ENCODE data around the gene PIN1.
"Not testable (repeated sequence)": the region's sequence is repeated elsewhere in the genome, so short reads cannot be mapped to it uniquely, and the experiment has no call there.

PIN1 gene

DNA sequence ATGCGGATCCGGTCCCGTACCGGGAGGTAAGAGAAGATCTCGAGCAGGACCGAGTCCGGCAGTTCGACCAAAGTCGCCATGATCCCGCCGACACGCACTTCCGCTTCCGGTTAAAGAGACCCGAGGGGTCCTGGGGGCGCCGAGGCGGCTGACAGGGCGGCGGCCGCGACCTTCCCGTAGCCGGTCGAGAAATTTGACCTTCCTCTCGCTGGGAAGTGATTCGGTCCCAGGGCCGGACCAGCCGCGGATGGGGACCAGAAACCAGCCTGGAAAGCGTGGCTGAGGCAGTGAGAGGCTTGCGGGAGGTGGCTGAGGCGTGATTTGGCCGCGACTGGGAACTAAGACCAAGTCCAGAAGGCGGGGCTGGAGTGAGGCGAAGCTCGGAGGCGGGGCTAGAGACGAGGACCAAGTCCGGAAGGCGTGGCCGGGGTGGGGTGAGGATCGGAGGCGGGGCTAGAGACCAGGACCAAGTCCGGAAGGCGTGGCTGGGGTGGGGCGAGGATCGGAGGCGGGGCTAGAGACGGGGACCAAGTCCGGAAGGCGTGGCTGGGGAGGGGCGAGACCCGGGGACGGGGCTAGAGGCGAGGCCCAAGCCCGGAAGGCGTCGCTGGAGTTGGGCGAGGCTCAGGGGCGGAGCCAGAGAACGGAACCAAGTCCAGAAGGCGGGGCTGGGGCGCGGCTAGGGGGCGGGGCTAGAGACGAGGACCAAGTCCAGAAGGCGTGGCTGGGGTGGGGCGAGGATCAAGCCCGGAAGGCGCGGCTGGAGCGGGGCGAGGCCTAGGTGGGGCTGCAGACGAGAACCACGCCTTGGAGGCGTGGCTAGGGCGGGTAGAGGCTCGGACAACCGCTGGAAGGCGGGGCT is 16.2 kb upstream of the PIN1 start, which contains the start of gene FBXL12:
Gene FBXL12, minus strand, starts transcription at position 346 of the 862 bp plus-strand sequence. Its CDS starts 266 bp downstream, at position 80.
- peak; percentile 100 for DNase-seq (ENCODE audit: low spot score)

DNA sequence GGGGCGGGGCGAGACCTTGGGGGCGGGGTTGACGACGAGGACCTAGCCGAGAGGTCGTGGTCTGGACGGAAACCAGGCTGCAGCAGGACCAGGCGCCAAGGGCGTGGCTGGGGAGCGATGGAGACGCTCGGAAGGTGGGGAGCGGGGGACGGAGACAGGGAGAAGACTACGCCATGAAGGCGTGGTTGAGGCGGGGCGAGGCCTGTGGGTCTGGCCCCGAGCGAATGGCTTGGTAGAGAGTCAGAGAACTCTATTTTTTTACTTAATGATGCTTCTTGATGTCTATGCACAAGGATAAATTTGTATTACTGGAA is 15.6 kb upstream of the PIN1 start:
- DNase-seq (ENCODE audit: low spot score): no peak

DNA sequence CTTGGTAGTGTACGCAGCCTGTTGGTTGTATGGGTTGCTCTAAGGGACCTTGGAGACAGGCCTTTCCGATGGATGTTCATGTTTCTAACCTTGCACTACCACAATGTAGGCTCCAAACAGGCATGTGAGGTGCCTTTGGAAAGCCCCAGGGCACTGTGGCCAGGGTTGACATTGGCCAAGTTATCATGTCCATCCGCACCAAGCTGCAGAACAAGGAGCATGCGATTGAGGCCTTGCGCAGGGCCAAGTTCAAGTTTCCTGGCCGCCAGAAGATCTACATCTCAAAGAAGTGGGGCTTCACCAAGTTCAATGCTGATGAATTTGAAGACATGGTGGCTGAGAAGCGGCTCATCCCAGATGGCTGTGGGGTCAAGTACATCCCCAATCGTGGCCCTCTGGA is 15.1 kb upstream of the PIN1 start:
- not testable (repeated sequence) for DNase-seq (ENCODE audit: low spot score)

DNA sequence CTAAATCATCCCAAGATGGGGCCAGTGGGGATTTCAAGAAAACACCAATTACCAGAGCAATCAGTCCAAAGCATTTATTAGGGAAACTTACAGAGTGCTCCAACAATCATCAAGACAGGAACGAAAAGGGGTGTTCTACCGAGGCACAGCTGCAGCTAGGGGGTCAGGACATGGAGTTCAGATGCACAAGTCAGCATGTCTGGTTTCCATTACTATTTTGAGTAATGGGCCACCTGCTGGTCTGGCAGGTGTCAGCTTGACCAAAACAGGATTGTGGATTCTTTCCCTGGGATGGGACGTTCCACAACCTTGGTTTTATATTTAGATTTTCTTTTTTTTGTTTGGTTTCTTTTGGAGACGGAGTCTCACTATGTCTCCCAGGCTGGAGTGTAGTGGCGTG is 11.3 kb upstream of the PIN1 start:
- DNase-seq (ENCODE audit: low spot score): no peak

DNA sequence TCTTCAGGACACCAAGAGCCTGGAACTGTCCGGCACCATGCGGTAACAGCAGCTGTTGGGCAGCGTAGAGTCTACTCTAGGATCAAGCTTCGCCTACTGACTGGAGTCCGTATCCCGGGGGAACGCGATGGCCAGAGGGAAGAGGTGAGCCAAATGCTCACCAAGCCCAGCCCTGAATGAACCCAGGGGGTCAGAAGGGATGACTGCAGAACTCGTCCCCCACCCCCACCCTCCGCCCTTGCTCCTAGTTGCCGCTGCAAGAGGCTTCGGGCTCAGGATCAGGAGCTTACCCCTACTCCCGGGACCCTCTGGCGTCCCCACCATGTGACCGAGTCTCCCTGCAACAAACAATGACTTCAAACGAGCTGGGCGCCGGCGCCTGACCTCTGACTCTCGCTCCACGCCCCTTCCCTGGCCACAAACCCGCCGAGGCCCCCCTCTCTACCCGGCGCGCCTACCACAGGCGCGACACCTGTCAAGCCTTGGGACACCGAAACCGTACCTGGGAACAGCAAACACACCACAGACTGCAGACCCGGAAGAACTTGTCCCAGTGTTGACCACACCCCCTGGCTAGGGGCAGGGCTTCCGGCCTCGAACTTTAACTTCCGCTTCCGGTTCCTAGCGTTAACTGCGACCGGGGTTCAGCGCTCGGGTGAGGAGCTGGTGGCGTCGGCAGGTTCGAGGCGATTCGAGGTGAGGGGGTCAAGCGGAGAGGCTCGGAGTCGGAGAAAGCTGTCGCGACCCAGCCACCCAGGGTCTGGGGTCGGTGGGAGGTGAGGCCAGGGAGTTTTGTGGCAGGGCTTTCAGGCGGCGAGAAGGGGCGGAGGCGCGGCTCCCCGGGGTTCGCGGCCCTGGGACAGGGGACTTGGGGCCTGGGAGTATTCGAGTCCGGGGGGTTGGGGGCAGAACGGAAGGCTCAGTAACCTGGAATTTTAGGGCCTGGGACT is 7.6 kb upstream of the PIN1 start, which contains the start of gene UBL5:
Gene UBL5, plus strand, starts transcription at position 630 of the 950 bp plus-strand sequence. CDS start 420 bp downstream, outside the sequence.
- DNase-seq (ENCODE audit: low spot score): peak; percentile 90

DNA sequence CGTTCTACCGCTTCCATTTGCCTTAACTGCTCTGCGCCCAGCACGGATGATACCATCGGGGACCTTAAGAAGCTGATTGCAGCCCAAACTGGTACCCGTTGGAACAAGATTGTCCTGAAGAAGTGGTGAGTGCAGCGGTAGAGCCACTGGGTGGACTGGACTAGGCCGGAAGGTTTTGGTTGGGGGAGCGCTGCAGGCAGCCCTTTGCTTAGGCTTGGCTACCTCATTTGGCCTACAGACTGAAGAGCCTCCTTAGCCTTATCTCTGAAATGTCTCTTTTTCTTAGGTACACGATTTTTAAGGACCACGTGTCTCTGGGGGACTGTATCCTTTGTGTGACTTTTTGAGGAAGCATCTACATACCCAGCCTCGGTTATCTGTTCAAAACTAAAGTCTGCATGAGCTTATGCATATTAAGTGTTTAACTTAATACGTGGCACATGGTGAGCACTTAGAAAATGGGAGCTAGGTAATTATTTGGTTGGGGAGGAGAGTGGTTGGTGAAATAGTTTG is 6.5 kb upstream of the PIN1 start:
- no peak for DNase-seq (ENCODE audit: low spot score)

DNA sequence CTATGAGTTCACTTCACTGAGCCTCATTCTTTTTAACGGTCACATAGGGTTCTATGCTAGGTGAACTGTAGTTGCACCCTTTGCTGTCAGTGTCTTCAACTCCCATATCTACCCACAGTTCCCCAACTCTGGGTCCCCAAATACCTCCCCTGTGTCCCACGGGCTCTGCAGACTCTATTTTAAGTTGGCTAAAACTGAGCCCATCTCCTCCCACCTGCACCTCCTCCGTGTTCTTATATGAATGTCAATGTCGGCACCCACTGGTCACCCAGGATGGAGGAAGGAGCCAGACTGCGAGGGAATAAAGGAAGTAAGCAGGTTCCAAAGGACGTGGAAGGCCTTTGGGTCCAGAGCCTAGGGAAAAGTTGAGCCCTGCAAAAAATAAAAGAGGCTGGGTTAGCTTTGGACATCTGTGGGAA is 802 bp upstream of the PIN1 start:
- no peak for DNase-seq (ENCODE audit: low spot score)

DNA sequence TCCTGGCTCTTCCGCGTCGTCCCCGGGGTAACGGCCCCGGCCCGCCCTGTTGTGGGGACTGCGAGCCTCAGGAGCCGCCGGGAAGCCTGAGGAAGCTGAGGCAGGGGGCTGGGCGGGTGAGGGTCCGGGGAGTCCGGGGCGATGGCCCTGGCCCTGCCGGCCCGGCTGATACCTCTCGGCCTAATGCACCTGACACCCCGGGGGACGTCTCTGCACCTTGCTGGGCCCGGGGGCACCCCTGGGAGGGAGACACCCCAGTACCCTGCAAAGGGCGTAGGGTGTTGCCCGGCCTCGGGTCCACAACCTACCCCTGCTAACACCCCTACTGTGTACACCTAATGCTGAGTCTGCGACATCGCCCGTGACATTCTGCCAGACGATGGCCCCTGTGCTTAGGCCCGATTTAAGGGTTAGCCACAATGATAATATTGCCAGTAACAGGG is 410 bp downstream of the PIN1 start:
- no peak for DNase-seq (ENCODE audit: low spot score)

DNA sequence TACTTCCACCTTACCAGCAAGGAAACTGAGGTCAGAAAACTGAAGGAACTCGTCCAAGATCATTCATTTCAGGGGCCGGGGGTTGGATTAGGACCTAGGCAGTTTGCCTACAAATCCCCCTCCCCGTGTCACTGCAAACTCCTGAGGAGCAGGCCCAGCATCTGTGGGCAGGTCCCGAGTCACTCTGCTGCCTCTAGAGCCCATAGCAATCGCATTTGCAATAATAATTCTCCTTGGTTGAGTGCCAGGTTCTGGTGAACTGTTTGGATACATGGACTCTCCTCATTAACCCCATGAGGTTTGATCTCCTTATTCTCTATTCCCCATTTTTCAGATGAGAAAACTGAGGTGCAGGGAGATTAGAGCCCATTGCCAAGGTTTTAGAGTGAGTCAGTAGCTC is 903 bp downstream of the PIN1 start:
- no peak for DNase-seq (ENCODE audit: low spot score)

DNA sequence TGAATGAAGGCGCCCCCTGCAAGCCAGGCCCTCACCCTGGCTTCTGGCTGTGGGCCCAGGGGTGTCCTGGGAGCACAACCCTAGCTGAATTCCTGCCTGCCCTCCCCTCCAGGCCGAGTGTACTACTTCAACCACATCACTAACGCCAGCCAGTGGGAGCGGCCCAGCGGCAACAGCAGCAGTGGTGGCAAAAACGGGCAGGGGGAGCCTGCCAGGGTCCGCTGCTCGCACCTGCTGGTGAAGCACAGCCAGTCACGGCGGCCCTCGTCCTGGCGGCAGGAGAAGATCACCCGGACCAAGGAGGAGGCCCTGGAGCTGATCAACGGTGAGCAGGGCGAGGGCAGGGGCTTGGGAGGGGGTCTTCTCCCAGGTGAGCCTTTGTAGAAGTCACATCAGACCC is 3.2 kb downstream of the PIN1 start:
- DNase-seq (ENCODE audit: low spot score): no peak

DNA sequence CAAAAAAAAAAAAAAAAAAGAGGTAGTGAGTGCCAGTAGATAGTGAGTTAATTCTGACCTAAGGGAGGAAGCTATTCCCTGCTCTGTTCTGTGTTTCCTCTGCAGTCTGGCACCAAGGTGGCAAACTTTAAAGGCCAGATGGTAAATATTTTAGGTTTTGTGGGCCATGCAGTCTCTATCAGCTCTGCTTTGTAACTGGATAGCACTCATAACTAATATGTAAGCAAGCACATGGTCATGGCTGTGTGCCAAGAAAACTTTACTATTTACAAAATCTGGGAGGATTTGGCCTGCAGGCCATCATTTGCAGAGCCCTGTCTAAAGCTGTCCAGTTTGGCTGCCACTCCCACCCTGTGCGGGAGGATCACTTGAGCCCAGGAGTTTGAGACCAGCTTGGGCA is 4.3 kb downstream of the PIN1 start:
- no peak for DNase-seq (ENCODE audit: low spot score)

DNA sequence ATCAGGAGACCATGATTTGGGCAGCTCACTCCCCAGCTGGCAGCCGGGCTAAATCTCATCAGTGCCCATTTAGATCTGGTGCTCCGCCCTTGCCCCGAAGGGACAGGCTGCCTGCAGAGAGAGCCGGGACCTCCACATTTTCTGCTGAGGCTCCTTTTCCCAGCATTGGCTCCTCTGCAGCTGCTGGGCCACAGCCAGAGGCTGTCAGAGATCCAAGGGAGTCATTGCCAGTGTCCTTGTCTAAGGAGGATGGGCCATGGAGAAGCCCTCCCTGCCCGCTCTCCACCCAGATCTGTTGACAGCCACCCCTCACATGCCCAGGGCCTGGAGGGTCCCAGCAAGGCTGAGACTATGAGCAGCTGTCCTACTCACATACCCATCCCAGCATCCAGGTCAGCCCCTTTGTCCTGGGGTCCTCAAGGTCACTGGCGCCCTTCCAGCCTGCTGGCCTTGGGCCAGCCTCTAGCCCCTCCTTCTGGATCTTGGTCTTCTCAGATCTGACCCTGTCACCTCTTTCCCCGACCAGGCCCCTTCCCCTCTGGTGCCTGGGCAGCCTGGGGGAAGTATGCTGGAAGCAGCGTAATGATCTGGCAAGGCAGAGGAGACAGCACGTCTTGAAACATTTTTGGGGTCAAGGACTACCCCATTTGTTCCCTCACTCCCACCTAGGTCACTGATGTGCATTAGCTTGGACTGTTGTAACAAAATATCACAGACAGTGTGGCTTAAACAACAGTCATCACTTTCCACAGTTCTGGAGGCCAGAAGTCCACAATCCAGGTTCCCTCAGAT is 7.9 kb downstream of the PIN1 start:
- no peak for DNase-seq (ENCODE audit: low spot score)

DNA sequence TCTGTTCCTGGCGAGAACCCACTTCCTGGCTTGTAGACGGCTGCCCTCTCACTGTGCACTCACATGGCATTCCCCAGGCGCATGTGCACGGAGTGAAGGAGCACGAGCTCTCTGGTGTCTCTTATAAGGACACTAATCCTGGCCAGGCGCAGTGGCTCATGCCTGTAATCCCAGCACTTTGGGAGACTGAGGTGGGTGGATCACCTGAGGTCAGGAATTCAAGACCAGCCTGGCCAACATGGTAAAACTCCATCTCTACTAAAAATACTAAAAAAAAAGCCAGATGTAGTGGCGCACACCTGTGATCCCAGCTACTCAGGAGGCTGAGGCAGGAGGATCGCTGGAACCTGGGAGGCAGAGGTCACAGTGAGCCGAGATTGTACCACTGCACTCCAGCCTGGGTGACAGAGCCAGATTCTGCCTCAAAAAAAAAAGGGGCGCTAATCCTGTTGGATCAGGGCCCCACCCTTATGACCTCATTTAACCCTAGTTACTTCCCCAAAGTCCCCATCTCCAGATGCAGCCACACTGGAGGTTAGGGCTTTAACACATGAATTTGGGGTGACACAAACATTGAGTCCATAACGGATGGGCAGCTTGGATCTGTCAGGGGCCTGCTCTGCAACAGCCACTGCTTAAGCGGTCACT is 8.6 kb downstream of the PIN1 start:
- DNase-seq (ENCODE audit: low spot score): not testable (repeated sequence)

DNA sequence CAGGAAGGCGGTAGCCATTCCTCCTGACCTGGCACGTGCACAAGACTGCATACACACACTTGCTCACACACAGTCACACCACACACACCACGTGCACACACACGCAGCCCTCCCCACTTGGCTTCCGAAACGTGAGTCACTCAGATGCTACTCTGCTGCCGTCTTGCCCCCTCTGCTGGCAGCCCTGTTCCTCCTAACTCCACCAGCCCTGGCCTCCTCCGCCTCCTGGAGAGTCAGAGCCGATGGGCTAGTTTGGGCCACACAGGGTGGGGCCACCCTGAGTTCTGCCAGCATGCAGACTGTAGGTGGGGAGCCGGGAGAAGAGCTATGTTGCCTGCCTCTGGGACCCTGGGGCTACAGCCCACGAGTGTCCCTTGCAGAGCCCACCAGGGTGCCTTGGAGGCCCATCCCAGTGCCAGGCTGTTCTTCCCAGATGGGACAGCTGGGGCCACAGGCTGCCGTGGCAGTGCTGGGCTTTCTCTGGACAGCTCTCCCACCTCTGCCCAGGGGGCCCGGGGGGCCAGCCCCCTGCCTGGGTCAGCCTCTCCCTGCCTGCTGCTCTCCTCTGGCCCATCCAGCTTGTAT is 12.1 kb downstream of the PIN1 start:
- peak; percentile 65 for DNase-seq (ENCODE audit: low spot score)

DNA sequence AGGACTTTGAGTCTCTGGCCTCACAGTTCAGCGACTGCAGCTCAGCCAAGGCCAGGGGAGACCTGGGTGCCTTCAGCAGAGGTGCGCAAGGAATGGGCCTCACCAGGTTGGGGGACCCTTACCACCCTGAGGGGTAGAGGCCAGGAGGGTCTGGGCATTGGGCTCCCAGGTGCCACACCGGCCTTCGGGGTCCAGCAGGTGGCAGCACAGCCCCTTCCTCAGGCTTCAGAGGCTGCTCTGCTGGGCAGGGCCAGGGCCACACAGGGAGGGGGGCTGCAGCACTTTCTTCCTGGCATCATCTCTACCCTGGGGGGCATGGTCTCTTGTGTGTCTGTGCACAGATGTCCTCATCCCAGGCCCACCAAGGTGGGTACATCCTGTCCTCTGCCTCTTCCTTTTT is 12.9 kb downstream of the PIN1 start:
- DNase-seq (ENCODE audit: low spot score): peak; percentile 56

DNA sequence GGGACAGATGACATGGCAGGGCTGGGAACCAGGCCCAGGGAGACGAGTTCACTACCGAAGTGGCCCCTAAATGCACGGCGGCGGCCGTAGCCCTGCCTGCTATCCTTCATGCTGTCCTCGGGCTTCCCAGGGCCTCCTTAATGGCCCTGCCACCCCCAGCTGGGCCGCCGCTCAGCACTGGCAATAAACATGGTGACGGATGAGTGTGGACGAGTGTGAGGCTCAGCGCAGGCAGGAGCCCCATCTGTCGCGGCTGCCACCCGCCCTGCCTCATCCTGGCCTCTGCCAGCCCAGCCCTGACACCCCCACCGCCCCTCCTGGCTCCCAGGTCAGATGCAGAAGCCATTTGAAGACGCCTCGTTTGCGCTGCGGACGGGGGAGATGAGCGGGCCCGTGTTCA is 13.6 kb downstream of the PIN1 start:
- no peak for DNase-seq (ENCODE audit: low spot score)

DNA sequence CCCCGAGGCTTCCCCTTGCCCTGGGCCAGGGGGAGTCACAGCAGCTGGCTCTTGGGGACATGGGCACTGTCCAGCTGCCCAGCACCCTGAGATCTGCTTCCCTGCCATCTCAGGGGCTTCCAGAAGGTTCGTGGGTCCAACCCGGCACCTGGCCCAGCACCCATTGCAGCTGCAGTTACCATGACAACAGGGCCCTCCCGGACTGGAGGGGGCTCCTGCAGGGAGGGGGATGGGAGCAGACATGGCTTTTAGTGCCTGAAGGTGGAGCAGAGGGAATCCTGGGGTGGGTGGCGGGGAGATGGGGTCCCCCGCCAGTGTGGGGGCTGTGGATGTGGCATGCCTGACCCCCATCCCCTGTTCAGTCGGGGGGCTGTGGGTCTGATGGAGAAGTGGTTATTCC is 14.7 kb downstream of the PIN1 start:
- no peak for DNase-seq (ENCODE audit: low spot score)

DNA sequence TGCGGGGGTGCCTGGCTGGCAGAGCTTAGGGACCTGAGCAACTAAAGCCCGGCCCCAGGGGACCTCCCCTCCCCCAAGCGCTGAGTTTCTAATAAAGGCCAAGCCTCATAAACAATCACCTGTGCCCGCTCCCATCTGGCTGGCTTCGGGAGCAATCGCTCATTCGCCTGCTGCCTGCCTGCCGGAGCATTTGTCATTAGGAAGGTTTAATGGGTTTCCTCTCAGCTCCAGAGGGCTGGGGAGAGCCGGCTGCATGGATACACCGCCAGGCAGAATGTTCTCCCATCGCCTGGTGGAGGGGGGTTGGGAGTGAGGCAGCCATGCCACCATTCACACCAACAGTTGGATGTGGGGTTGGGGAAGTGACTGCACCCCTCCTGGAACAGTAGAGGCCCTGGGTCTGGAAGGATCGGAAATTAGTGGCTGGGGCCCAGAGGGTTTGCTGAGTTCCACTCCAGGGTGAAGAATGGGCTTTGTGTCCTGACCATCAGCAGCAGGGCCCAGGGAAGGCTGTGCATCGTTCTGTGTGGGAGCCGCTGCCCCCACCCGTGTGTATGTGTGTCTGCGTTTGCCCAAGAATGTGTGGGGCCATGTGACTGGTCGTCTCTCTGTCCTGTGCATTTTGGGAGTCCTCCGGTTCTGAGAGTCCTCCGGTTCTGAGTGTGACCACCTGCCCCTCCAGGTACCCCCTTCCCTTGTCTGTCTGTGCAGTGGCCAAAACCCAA is 15.3 kb downstream of the PIN1 start:
- no peak for DNase-seq (ENCODE audit: low spot score)

DNA sequence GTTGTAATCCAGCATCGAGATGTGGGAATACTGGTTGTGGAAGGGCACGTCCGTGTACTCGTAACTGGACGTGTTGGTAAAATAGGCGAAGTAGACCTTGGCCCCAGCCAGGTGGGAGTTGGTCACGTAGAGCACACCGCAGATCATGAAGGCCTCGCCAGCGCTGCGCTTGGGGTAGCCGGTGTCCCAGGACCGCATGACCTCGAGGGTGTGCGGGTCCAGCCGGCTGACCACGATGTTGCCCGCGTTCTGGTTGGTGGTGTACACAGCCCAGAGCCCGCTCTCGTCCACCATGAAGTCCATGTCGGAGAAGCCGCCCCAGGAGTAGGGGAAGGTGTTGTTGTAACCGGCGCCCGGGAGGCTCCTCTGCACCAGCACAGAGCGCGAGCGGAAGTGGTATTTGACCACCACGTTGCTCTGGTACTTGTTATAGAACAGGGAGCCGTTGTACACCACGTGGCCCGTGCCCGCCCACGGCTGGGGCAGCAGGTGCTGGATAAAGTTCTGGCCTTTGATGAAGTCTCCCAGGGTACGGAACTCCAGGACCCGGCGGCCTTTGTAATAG is 19.2 kb downstream of the PIN1 start:
- DNase-seq (ENCODE audit: low spot score): no peak

DNA sequence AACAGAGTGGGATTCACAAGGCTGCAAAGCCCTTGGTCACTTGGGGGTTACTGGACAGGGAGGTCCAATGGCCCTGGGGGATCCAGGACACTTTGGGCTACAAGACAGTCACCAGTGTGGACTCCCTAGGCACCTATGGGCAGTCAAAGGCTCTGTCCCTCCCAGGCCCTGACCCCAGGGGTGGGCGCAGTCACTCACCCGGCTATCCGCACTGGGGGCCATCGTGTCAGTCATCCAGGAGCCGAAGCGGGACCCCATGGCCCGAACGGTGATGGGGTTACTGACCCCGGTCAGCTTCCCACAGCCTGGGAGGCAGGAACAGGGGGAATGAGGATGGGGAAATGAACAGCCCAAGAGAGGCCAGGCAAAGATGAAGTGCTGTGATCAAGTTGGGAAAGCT is 21.5 kb downstream of the PIN1 start:
- DNase-seq (ENCODE audit: low spot score): no peak

Measured in ecto neural progenitor cell (in vitro differentiated cells).